ENCODE measurements around the gene CARM1. TPM values are rescaled to one million over a fixed set of nuclear protein-coding genes. Genes with fewer than 3 reads are reported as not detected.
"Not testable (repeated sequence)": the region's sequence is repeated elsewhere in the genome, so short reads cannot be mapped to it uniquely, and the experiment has no call there.

Gene CARM1
- total RNA-seq, 4 donors from 2014 or later, result 12.2 to 14.8 (median 13.1) TPM

GRCh38 chr19:10945264-10945663 is 73.9 kb downstream of the CARM1 start:
- Histone ChIP-seq H3K9me3 (no peaks in the 10 kb centered on the region), H3K4me1 (no peaks in the 10 kb centered on the region), H3K4me3 (replicated peaks in 1 of 3) (no peak overlapping the region), H3K36me3 (no peaks in the 10 kb centered on the region), H3K27me3 (no peaks in the 10 kb centered on the region), H3K27ac (no peak overlapping the region)
- 97 to 99% methylated on average over 4 of the region's 4 CpGs for WGBS, 2 donors
- DNase-seq, result no peak
- intact Hi-C loops (cut with DNase I), result no loop called here
- TF ChIP-seq POLR2A (IDR thresholded peaks at IDR 0.05) (no peak), CTCF (IDR thresholded peaks at IDR 0.05) (no peak)

GRCh38 chr19:10946958-10947657 is 75.8 kb downstream of the CARM1 start:
- H3K36me3 ChIP-seq, result no peaks in the 10 kb centered on the region
- 83 to 89% methylated on average over 6 of the region's 6 CpGs for WGBS, 2 donors
- intact Hi-C loops (cut with DNase I), result no loop called here
- H3K27ac ChIP-seq, result no peak overlapping the region
- no peaks in the 10 kb centered on the region for H3K27me3 ChIP-seq
- H3K9me3 ChIP-seq, result no peaks in the 10 kb centered on the region
- no peak overlapping the region for H3K4me3 ChIP-seq (replicated peaks in 1 of 3)
- no peak for DNase-seq
- no peaks in the 10 kb centered on the region for H3K4me1 ChIP-seq
- TF ChIP-seq POLR2A (IDR thresholded peaks at IDR 0.05) (no peak), CTCF (IDR thresholded peaks at IDR 0.05) (no peak)

DNA sequence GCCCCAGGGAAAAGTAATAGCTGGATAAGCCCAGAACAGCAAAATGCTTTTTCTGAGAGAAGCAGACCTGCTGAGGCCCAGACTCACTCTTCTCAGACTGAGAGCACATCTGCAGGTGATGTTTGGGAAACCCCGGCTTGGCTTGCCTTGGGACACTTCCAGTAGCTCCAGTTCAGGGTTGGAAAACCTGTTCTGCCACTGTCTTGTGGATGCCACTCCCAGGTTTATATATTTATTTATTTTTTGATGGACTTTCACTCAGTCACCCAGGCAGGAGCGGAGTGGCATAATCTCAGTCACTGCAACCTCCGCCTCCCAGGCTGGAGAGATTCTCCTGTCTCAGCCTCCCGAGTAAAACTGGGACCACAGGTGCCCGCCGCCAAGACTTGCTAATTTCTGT is 81.5 kb downstream of the CARM1 start:
- peak in 1 of 2 donors; percentile 31 for DNase-seq

GRCh38 chr19:10959277-10959968 is 88.1 kb downstream of the CARM1 start:
- peak overlapping the region in 1 of 3 donors; percentile 88 for H3K27ac ChIP-seq
- H3K36me3 ChIP-seq; H3K27me3 ChIP-seq; H3K9me3 ChIP-seq; DNase-seq; intact Hi-C loops (cut with DNase I): not testable (repeated sequence)
- H3K4me1 ChIP-seq, result peaks cover 28 to 29% of the 10 kb centered on the region in 2 donors
- peak overlapping the region in 1 of 3 donors; percentile 65 for H3K4me3 ChIP-seq (replicated peaks in 1 of 3)
- WGBS, 2 donors, result 93 to 95% methylated on average over 19 of the region's 19 CpGs

More for the DNA sequence above, 81.5 kb downstream of the CARM1 start:
- no peak overlapping the region for H3K27ac ChIP-seq
- H3K4me3 ChIP-seq (replicated peaks in 1 of 3), result no peak overlapping the region
- intact Hi-C loops (cut with DNase I), result no loop called here
- no peaks in the 10 kb centered on the region for H3K4me1 ChIP-seq
- H3K27me3 ChIP-seq, result no peaks in the 10 kb centered on the region
- TF ChIP-seq CTCF (IDR thresholded peaks at IDR 0.05) (no peak), POLR2A (IDR thresholded peaks at IDR 0.05) (no peak)
- 84 to 85% methylated on average over 6 of the region's 6 CpGs for WGBS, 2 donors
- no peaks in the 10 kb centered on the region for H3K36me3 ChIP-seq
- H3K9me3 ChIP-seq, result no peaks in the 10 kb centered on the region

GRCh38 chr19:10960314-10961072 is 89.1 kb downstream of the CARM1 start, which contains the start of gene SMARCA4:
TSS of gene SMARCA4 (plus strand) at chr19:10961030. CDS start at chr19:10984152, 23,122 bp downstream.
- TF ChIP-seq POLR2A (IDR thresholded peaks at IDR 0.05), result peak; percentile 77 to 97
- no peak for TF ChIP-seq CTCF (IDR thresholded peaks at IDR 0.05)
- Histone ChIP-seq H3K27me3 (no peaks in the 10 kb centered on the region), H3K27ac (peak within 1 kb of the TSS; percentile 88 to 96 (median 92)), H3K36me3 (no peaks in the 10 kb centered on the region), H3K4me1 (peaks cover 28 to 29% of the 10 kb centered on the region in 2 donors), H3K4me3 (replicated peaks in 1 of 3) (peak within 1 kb of the TSS; percentile 68 to 86 (median 81)), H3K9me3 (no peaks in the 10 kb centered on the region)
- intact Hi-C loops (cut with DNase I), result no loop called here
- 1 to 6% methylated on average over 3 to 20 of the region's 100 CpGs for WGBS, 2 donors
- DNase-seq, result peak; percentile 97 to 98

All from thyroid gland (tissue), 4 donors.